K562 (cell line): ENCODE data around the gene NFIB. TPM values are rescaled to one million over a fixed set of nuclear protein-coding genes. Genes with fewer than 3 reads are reported as not detected.

Source experiments
- CREBBP ChIP-seq: IDR thresholded peaks from one replicate; pipeline ENCODE4 v1.6.1; 2012; ENCODE audit warnings: low read depth, mild to moderate bottlenecking, control low read depth, inconsistent platforms, low read length
- EP400 ChIP-seq: fragments of 450-650 bp; IDR thresholded peaks from 2 replicates; pipeline ENCODE4 v1.6.1; 2017; ENCODE audit warnings: antibody characterized with exemption, mild to moderate bottlenecking, moderate library complexity
- ETS2 ChIP-seq: IDR thresholded peaks from 2 replicates; pipeline ENCODE4 v1.6.1; 2016; ENCODE audit warnings: borderline replicate concordance, missing genetic modification characterization, mild to moderate bottlenecking, moderate library complexity, missing compliant biosample characterization; ENCODE audit not compliant: poor library complexity, severe bottlenecking
- FUS ChIP-seq: fragments of 200-400 bp; formaldehyde crosslinking; optimal IDR thresholded peaks from 2 replicates; pipeline ENCODE3; 2017; ENCODE audit warnings: low read depth, low read length
- HOXB6 ChIP-seq: fragments of 250-450 bp; sonication (Bioruptor Pico); IDR thresholded peaks from 2 replicates; pipeline ENCODE4 v1.5.1; 2022; ENCODE audit warnings: mild to moderate bottlenecking, borderline replicate concordance
- LEF1 ChIP-seq: fragments of 450-650 bp; IDR thresholded peaks from 2 replicates; pipeline ENCODE4 v1.6.1; 2016; ENCODE audit warnings: mild to moderate bottlenecking
- MTF1 ChIP-seq: fragments of 250-450 bp; sonication (Bioruptor Pico); IDR thresholded peaks from 2 replicates; pipeline ENCODE4 v1.9.0; 2021; ENCODE audit warnings: moderate library complexity, mild to moderate bottlenecking, inconsistent platforms, borderline replicate concordance
- MYBL2 ChIP-seq, 2 experiments: fragments of 450-650 bp in 1 of 2; sonication (generic) in 1 of 2; formaldehyde crosslinking in 1 of 2; IDR thresholded peaks; 2 replicates each; pipeline versions ENCODE4 v1.6.1 to v1.8.1; 2017 to 2022; ENCODE audit warnings: borderline replicate concordance in 1 of 2, inconsistent platforms in 1 of 2, low read depth in 1 of 2, mild to moderate bottlenecking in 1 of 2, missing genetic modification reagents in 1 of 2, moderate library complexity in 1 of 2
- NUFIP1 ChIP-seq: fragments of 450-650 bp; IDR thresholded peaks from 2 replicates; pipeline ENCODE4 v1.6.1; 2018; ENCODE audit not compliant: partially characterized antibody
- SETDB1 ChIP-seq: IDR thresholded peaks from one replicate; pipeline ENCODE4 v1.6.1; 2012; ENCODE audit warnings: low read length, control low read depth, inconsistent platforms
- SMAD1 ChIP-seq: fragments of 150-350 bp; IDR thresholded peaks from 2 replicates; pipeline ENCODE4 v1.6.1; 2014; ENCODE audit warnings: low read length, low read depth; ENCODE audit not compliant: partially characterized antibody
- SP1 ChIP-seq: sonication (generic); formaldehyde crosslinking; IDR thresholded peaks from 2 replicates; pipeline ENCODE4 v1.8.1; 2022; ENCODE audit warnings: mild to moderate bottlenecking, missing genetic modification reagents
- ZBTB17 ChIP-seq: fragments of 450-650 bp; formaldehyde crosslinking; IDR thresholded peaks from 2 replicates; pipeline ENCODE4 v1.4.0; 2020; ENCODE audit warnings: mild to moderate bottlenecking
- ZNF212 ChIP-seq: fragments of 450-650 bp; formaldehyde crosslinking; IDR thresholded peaks from 2 replicates; pipeline ENCODE4 v1.4.0; 2020; ENCODE audit warnings: mild to moderate bottlenecking
- ZNF324 ChIP-seq: fragments of 250-450 bp; sonication (Bioruptor Pico); IDR thresholded peaks from 2 replicates; pipeline ENCODE4 v1.4.0; 2020; ENCODE audit warnings: mild to moderate bottlenecking
- ZNF436 ChIP-seq: fragments of 250-450, 450-650 bp; sonication (Bioruptor Pico); formaldehyde crosslinking; IDR thresholded peaks from 2 replicates; pipeline ENCODE4 v1.7.0; 2020; ENCODE audit warnings: mild to moderate bottlenecking
- ZNF766 ChIP-seq: fragments of 200-800 bp; sonication (Bioruptor generic); conservative IDR thresholded peaks from 2 replicates; pipeline ENCODE4 v1.6.1; 2016; ENCODE audit warnings: missing genetic modification characterization, missing compliant biosample characterization
- polyA plus RNA-seq, 8 experiments: library from polyadenylated mRNA; depleted of rRNA in 4 of 8; stranded (reverse) in 5 of 8; unstranded in 3 of 8; fragments of >200 nt; fragmentation: Nextera tagmentation in 2 of 8; fragmentation: Illumina TruSeq in 1 of 8; extraction: Ambion mirVana in 2 of 8; extraction: Trizol in 1 of 8; gene quantifications; 2 replicates each; pipeline versions ENCODE4 v1.2.1 to v1.2.3, GENCODE V29; 2011 to 2014; ENCODE audit warnings: inconsistent platforms in 1 of 8, missing spikeins in 1 of 8
- total RNA-seq, 7 experiments: library from RNA; depleted of rRNA in 6 of 7; stranded (reverse); fragments of >200 nt in 6 of 7; fragmentation: Illumina TruSeq in 2 of 7; extraction: Trizol in 2 of 7; gene quantifications; 2 replicates each; pipeline versions ENCODE4 v1.2.1 to v1.2.3, GENCODE V29; 2011 to 2021; ENCODE audit warnings: low replicate concordance in 1 of 7
- TF ChIP-seq, protein P1 (sequence below): sonication (generic); formaldehyde crosslinking; IDR thresholded peaks from 2 replicates; pipeline ENCODE4 v1.8.0; 2022; ENCODE audit warnings: mild to moderate bottlenecking, missing genetic modification reagents, borderline replicate concordance
- TF ChIP-seq, protein P2 (sequence below): fragments of 450-650 bp; IDR thresholded peaks from 2 replicates; pipeline ENCODE4 v1.6.1; 2016; ENCODE audit warnings: borderline replicate concordance
- TF ChIP-seq, protein P3 (sequence below): sonication (generic); formaldehyde crosslinking; IDR thresholded peaks from 2 replicates; pipeline ENCODE4 v1.8.0; 2022; ENCODE audit warnings: mild to moderate bottlenecking, missing genetic modification reagents
- TF ChIP-seq, protein P4 (sequence below): fragments of 450-650 bp; formaldehyde crosslinking; IDR thresholded peaks from 2 replicates; pipeline ENCODE4 v1.4.0; 2020; ENCODE audit warnings: mild to moderate bottlenecking, moderate library complexity

Gene NFIB
- total and polyA plus RNA-seq, 9 of the 15 experiments (the other 6 are each of a cell fraction or from before 2014, with no cell fraction given): 1.2 to 3.3 (median 1.9) TPM

DNA sequence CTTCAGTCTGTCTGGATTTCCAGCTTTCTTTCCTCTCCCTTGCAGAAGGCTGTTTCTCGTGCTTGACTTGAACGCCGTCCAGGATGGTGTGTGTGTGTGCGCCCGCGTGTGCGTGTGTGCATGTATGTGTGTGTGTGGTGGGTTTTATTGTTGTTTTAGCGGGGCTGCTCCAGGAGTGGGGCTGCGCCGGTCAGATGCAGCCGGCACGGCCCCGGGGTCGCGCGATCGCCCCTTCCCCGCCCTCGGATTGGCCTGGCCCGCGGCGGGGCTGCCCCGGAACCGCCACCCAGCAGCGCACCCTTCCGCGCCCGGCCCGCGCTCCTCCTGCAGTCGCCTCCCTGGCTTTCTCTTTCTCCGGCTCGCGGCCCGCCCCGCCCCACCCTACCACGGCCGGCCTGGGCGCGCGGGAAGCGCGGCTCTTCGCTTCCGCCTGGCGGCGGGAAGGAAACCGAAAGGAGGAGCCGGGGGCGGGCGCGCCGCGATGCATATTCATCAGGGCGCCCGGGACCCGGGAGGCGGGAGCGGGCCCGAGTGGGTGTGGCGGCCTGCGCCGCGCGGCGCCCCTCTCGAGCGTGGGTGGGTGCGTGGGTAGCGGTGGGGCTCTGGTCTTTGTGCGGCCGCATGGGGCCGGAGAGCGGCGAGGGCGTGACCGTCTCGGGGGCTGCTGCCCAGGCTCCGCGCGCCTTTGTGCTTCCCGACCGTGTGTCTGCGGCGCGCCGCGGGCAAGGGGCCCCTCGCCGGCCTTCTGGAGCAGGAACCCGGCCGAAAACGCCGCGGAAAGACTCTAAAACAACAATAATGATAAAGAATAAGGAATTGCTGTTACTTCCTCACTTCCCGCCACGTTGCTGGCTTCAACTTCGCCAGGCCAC, 8.5 kb upstream of the NFIB start (continued):
- TF ChIP-seq, protein P1, sequence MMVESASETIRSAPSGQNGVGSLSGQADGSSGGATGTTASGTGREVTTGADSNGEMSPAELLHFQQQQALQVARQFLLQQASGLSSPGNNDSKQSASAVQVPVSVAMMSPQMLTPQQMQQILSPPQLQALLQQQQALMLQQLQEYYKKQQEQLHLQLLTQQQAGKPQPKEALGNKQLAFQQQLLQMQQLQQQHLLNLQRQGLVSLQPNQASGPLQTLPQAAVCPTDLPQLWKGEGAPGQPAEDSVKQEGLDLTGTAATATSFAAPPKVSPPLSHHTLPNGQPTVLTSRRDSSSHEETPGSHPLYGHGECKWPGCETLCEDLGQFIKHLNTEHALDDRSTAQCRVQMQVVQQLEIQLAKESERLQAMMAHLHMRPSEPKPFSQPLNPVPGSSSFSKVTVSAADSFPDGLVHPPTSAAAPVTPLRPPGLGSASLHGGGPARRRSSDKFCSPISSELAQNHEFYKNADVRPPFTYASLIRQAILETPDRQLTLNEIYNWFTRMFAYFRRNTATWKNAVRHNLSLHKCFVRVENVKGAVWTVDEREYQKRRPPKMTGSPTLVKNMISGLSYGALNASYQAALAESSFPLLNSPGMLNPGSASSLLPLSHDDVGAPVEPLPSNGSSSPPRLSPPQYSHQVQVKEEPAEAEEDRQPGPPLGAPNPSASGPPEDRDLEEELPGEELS (CRISPR knock-in tag): no peak
- peak; percentile 53 for TF ChIP-seq FUS
- peak; percentile 53; the same call in 1 of the 2 replicates for TF ChIP-seq SP1 (CRISPR knock-in tag)
- no peak for TF ChIP-seq NUFIP1
- TF ChIP-seq ZNF436: no peak
- no peak for TF ChIP-seq MTF1
- peak; percentile 66 for TF ChIP-seq EP400
- no peak for TF ChIP-seq LEF1
- no peak for TF ChIP-seq MYBL2 (IDR thresholded peaks at IDR 0.05; ENCODE audit: low read depth)
- TF ChIP-seq MYBL2 (CRISPR knock-in tag; IDR thresholded peaks at IDR 0.05; ENCODE audit: borderline replicate concordance): no peak
- no peak for TF ChIP-seq HOXB6 (CRISPR knock-in tag)
- no peak for TF ChIP-seq SMAD1
- no peak for TF ChIP-seq ZBTB17
- no peak for TF ChIP-seq ZNF766 (CRISPR knock-in tag)
- no peak for TF ChIP-seq ETS2 (tag)
- TF ChIP-seq ZNF324 (CRISPR knock-in tag): no peak
- TF ChIP-seq ZNF212 (CRISPR knock-in tag): no peak
- no peak for TF ChIP-seq SETDB1
- no peak for TF ChIP-seq CREBBP
- TF ChIP-seq, protein P2, sequence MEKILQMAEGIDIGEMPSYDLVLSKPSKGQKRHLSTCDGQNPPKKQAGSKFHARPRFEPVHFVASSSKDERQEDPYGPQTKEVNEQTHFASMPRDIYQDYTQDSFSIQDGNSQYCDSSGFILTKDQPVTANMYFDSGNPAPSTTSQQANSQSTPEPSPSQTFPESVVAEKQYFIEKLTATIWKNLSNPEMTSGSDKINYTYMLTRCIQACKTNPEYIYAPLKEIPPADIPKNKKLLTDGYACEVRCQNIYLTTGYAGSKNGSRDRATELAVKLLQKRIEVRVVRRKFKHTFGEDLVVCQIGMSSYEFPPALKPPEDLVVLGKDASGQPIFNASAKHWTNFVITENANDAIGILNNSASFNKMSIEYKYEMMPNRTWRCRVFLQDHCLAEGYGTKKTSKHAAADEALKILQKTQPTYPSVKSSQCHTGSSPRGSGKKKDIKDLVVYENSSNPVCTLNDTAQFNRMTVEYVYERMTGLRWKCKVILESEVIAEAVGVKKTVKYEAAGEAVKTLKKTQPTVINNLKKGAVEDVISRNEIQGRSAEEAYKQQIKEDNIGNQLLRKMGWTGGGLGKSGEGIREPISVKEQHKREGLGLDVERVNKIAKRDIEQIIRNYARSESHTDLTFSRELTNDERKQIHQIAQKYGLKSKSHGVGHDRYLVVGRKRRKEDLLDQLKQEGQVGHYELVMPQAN: no peak
- TF ChIP-seq, protein P3, sequence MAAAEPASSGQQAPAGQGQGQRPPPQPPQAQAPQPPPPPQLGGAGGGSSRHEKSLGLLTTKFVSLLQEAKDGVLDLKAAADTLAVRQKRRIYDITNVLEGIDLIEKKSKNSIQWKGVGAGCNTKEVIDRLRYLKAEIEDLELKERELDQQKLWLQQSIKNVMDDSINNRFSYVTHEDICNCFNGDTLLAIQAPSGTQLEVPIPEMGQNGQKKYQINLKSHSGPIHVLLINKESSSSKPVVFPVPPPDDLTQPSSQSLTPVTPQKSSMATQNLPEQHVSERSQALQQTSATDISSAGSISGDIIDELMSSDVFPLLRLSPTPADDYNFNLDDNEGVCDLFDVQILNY: no peak
- TF ChIP-seq, protein P4, sequence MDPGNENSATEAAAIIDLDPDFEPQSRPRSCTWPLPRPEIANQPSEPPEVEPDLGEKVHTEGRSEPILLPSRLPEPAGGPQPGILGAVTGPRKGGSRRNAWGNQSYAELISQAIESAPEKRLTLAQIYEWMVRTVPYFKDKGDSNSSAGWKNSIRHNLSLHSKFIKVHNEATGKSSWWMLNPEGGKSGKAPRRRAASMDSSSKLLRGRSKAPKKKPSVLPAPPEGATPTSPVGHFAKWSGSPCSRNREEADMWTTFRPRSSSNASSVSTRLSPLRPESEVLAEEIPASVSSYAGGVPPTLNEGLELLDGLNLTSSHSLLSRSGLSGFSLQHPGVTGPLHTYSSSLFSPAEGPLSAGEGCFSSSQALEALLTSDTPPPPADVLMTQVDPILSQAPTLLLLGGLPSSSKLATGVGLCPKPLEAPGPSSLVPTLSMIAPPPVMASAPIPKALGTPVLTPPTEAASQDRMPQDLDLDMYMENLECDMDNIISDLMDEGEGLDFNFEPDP: no peak
